Globus pallidus (tissue), 1 donor: ENCODE results near the gene RARG.
A peak's percentile ranks its signal among the peaks of the same experiment; 100 is the strongest.

ENCODE experiments used
- DNase-seq: peaks from one replicate; pipeline ENCODE4 v3.0.0-alpha.2; 2015; ENCODE audit warnings: low spot score

Gene RARG

DNA sequence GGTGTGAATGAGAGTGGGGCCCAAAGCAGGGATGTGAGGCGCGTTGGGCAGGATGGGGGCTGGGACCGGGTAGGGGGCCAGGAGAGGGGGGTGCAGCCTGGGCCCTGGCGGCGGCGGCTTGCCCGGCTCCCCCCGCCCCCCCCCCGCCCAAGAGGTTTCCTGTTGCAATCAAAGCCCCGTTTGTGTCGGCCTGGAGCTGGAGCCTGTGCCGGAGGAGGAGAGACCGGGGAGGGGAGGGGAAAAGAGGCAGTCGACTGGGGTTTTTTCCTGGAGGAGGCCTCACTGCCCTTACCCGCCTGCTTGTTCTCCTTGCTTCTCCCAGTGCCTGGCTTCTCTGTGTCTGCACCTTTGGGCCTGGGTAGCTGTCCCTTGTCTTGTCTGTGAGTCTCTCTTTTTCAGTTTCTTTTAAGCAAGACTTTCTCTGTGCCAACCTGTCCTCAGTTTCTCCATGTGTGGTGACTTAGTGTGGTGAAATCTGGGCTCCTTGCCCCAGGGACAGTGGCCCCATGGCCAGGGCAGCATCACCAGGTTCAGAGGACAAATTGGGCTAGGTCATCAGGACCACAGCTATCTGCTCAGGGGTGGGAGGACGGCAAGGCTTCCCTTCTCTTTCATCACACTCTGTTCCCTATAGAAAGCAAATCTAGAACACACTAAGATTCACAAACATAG, 8.5 kb downstream of the RARG start:
- peak; percentile 85 for DNase-seq

GRCh38 chr12:53222806-53223261, 9.2 kb downstream of the RARG start:
- DNase-seq: no peak

GRCh38 chr12:53222170-53222721, 9.8 kb downstream of the RARG start:
- no peak for DNase-seq

DNA sequence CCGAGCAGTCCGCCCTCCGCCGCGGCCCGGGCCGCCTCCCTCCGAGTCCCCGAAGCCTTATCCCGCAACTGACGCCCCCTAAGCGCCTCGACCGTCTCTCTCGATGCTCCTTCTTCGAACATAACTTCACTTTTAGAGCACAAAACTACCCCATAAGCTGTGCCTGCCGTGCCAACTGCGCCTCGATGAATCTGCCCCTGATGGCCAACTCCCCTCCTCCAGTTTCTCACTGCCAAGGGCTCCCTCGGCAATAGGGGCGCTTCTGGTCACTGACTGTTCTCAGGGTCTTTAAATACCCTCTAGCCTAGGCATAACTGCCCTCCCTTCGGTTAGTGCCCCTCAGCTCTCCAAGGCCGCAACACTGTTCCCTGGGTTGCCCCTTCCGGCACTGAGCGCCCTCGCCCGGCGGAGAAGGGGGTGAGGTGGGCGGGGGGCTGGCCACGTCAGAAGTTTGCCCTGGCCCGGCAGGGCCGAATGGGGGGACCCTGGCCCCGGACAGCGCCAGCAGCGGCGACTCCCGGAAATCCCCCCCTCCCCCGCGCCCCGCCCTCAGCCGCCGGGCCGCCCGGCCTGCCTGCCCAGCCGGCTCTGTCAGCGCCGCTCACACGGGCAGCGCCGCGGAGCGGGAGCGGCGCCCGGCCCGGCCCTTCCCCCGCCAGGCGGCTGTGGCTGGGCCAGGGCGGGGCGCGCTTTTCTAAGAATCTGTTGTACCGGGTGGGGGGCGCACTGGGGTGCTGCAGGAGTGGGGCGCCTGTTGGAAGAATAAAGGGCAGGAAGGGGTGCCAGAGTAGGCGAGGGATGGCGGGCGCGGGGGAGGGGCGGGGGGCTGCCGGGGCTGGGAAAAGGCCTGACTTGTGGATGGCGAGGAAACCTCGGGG, 10.6 kb downstream of the RARG start:
- DNase-seq: peak; percentile 77

GRCh38 chr12:53220694-53221202, 11.3 kb downstream of the RARG start:
- peak; percentile 78 for DNase-seq

- no peak for DNase-seq
These were observed 11.9 kb downstream of the RARG start for GRCh38 chr12:53219956-53220693.

DNA sequence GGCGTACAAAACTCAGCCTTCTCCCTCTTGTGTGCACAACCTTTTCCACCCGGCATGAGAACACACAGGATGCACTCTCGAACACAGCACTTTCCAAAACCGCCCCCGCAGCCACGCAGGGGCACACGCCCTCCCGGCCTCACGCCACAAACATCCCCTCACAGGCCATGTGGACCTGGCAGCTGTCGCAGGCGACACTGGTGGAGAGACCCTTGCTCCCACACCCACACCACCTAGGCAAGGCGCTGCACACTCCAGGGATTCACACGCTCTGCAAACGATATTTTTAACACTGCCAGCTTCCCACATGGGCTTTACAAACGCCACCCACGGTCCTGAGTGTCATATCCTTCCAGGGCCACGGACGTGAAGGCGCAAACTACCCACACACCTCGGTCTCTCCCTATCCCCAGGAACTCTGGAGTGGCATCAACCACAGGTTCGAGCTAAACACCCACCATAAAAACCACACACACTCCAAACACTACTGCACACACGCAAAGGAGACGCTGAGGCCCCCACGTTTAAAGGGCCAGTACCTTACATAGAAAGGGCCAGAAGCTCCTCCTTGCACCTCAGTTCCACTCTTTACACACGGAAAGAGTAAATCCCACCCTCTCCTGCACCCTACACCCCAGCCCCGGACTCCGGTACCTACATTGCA, 12.6 kb downstream of the RARG start:
- no peak for DNase-seq

- no peak for DNase-seq
These were observed 13.3 kb downstream of the RARG start for GRCh38 chr12:53218551-53219291.

DNA sequence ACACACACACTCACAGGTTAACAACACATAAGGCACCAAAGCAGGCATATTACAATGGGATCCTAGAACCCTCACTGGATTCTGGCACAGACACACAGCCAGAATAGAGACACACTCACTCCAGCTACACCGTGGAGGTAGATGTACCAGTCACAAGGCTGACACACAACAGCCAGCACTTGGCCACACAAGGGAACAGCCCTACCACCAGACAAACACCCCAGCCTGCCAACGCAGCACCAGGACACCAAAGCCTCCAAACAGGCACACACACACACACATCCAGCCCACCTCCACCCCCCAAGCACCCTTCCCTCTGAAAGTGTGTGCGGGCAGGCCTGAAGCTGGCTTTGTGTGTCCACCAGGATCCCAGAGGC, 14.1 kb downstream of the RARG start:
- no peak for DNase-seq

DNA sequence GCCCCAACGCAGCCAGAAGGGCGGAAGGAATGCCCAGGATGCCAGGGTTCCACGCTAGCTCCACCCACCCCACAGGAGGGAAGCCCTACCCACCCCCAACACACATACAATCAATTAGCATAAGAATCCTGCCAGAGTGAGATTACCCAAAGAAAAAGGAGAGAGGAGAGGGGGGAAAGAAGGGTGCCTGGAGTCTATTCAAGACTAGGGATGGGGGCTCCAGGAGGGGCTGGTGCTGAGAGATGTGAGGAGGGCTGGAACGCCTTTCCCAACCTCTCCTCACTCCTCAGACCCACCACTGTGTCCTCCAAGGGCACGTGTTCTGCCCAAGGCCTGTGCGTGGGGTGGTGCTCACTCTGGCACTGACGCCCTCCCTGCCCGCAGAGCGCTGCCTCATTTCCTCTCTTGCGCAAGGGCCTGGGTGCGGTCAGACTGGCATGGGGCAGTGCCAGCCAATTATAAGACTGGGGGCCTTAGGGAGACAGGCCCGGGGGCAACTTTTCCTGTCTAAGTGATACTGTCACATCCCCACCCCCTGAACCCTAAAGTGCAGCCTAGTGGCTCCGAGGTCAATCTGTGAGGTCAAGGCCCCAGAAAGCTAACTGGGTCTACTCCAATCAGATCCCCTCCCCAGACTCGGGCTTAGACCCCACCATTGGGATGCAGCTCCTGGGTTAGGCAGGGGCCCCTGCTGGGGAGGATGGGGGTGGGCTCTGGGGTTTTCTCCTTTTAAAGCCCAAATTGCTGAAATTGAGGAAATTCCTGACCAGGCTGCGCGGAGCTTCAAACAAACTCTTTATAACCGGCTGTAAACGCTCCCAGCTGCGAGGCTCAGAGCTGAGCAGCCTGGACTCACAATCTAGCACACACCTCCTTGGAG, 14.7 kb downstream of the RARG start:
- no peak for DNase-seq

DNA sequence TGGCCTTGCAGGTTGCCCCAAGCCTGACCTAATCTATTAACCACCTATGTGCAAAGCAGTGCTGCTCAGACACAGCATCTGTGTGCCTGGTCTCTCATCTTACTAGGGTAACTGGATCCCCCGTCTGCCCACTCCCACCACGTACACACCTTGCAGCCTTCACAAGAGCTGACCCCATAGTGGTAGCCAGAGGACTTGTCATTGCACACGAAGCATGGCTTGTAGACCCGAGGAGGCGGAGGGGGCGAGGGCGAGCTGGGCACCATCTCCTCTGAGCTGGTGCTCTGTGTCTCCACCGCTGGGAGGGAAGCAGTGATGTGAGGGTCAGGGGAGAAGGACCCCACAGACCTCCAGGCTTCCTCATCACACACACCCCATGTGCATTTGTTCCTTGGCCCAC, 16.5 kb downstream of the RARG start:
- DNase-seq: no peak

DNA sequence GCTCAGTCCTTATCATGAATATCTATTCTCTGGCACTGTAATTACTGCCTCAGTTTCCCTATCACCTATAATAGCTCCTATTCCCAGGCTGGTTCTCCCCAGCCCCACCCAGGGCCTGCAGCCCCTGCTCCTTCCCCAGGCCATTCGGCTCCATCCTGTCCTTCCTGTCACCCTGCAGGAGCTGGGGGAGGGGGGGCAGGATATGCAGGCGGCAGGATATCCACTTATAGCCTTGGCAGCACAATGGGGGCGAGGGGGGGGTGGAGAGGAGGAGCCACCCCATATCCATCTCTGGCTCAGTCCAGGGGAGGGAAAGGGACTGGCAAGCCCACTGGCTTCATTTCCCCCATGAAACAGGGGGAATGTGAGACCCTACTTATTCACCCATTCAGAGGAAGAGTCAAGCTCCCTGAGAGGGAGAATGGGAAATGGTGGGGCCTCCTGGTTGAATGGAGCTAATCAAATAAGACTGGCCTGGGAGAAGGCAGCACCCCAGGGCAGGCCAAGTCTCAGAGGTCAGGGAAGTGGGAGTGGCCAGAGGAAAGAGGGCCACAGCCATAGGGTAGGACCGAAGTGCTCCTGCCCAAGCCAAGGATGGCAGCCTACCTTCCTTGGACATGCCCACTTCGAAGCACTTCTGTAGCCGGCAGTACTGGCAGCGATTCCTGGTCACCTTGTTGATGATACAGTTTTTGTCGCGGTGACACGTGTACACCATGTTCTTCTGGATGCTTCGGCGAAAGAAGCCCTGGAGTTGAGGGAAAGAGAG, 17.1 kb downstream of the RARG start:
- DNase-seq: no peak

- no peak for DNase-seq
These were observed 17.8 kb downstream of the RARG start for GRCh38 chr12:53214221-53214620.

- DNase-seq: peak; percentile 80
These were observed 18.7 kb downstream of the RARG start for GRCh38 chr12:53213348-53213747.

GRCh38 chr12:53212931-53213330, 19.1 kb downstream of the RARG start:
- DNase-seq: no peak

- DNase-seq: no peak
These were observed 20.3 kb downstream of the RARG start for GRCh38 chr12:53211476-53212381.

- no peak for DNase-seq
These were observed 21.2 kb downstream of the RARG start for GRCh38 chr12:53210843-53211242.

- DNase-seq: no peak
These were observed 23.0 kb downstream of the RARG start for GRCh38 chr12:53208877-53209463.
